K562 (cell line): ENCODE data around the gene KCTD21. TPM values are rescaled to one million over a fixed set of nuclear protein-coding genes. Genes with fewer than 3 reads are reported as not detected.

Source experiments
- CC2D1A ChIP-seq: fragments of 450-650 bp; IDR thresholded peaks from 2 replicates; pipeline ENCODE4 v1.6.1; 2017; ENCODE audit warnings: mild to moderate bottlenecking
- DNMT1 ChIP-seq: fragments of 450-650 bp; IDR thresholded peaks from 2 replicates; pipeline ENCODE4 v1.6.1; 2016; ENCODE audit warnings: antibody characterized with exemption, mild to moderate bottlenecking
- HNRNPK ChIP-seq: fragments of 200-400 bp; formaldehyde crosslinking; IDR thresholded peaks from one replicate; pipeline ENCODE4 v1.6.1; 2018; ENCODE audit warnings: mild to moderate bottlenecking, low read depth, low read length; ENCODE audit not compliant: poor library complexity, severe bottlenecking
- ILK ChIP-seq: fragments of 450-650 bp; IDR thresholded peaks from 2 replicates; pipeline ENCODE4 v1.6.1; 2016; ENCODE audit warnings: missing genetic modification characterization, low read depth, mild to moderate bottlenecking, missing compliant biosample characterization, moderate library complexity, borderline replicate concordance
- MECOM ChIP-seq: fragments of 250-450 bp; sonication (Bioruptor Pico); IDR thresholded peaks from 2 replicates; pipeline ENCODE4 v1.8.0; 2022; ENCODE audit warnings: inconsistent platforms
- ZBTB7A ChIP-seq: IDR thresholded peaks from 2 replicates; pipeline ENCODE4 v1.6.1; 2011; ENCODE audit warnings: low read depth, mild to moderate bottlenecking, low read length, moderate library complexity, borderline replicate concordance; ENCODE audit not compliant: control insufficient read depth
- ZNF24 ChIP-seq: fragments of 450-650 bp; IDR thresholded peaks from 2 replicates; pipeline ENCODE4 v1.6.1; 2016
- ZNF316 ChIP-seq: fragments of 450-650 bp; IDR thresholded peaks from 2 replicates; pipeline ENCODE4 v1.6.1; 2016
- polyA plus RNA-seq, 8 experiments: library from polyadenylated mRNA; depleted of rRNA in 4 of 8; stranded (reverse) in 5 of 8; unstranded in 3 of 8; fragments of >200 nt; fragmentation: Nextera tagmentation in 2 of 8; fragmentation: Illumina TruSeq in 1 of 8; extraction: Ambion mirVana in 2 of 8; extraction: Trizol in 1 of 8; gene quantifications; 2 replicates each; pipeline versions ENCODE4 v1.2.1 to v1.2.3, GENCODE V29; 2011 to 2014; ENCODE audit warnings: inconsistent platforms in 1 of 8, missing spikeins in 1 of 8
- total RNA-seq, 7 experiments: library from RNA; depleted of rRNA in 6 of 7; stranded (reverse); fragments of >200 nt in 6 of 7; fragmentation: Illumina TruSeq in 2 of 7; extraction: Trizol in 2 of 7; gene quantifications; 2 replicates each; pipeline versions ENCODE4 v1.2.1 to v1.2.3, GENCODE V29; 2011 to 2021; ENCODE audit warnings: low replicate concordance in 1 of 7
- TF ChIP-seq, protein P1 (sequence below): fragments of 450-650 bp; IDR thresholded peaks from 2 replicates; pipeline ENCODE4 v1.6.1; 2016; ENCODE audit warnings: mild to moderate bottlenecking, moderate library complexity
- TF ChIP-seq, protein P2 (sequence below), 2 experiments: fragments of 450-650 bp; IDR thresholded peaks; 2 replicates each; pipeline ENCODE4 v1.6.1; 2016

Gene KCTD21
- total and polyA plus RNA-seq, 9 of the 15 experiments (the other 6 are each of a cell fraction or from before 2014, with no cell fraction given): 0.34 to 5.4 (median 1.9) TPM

DNA sequence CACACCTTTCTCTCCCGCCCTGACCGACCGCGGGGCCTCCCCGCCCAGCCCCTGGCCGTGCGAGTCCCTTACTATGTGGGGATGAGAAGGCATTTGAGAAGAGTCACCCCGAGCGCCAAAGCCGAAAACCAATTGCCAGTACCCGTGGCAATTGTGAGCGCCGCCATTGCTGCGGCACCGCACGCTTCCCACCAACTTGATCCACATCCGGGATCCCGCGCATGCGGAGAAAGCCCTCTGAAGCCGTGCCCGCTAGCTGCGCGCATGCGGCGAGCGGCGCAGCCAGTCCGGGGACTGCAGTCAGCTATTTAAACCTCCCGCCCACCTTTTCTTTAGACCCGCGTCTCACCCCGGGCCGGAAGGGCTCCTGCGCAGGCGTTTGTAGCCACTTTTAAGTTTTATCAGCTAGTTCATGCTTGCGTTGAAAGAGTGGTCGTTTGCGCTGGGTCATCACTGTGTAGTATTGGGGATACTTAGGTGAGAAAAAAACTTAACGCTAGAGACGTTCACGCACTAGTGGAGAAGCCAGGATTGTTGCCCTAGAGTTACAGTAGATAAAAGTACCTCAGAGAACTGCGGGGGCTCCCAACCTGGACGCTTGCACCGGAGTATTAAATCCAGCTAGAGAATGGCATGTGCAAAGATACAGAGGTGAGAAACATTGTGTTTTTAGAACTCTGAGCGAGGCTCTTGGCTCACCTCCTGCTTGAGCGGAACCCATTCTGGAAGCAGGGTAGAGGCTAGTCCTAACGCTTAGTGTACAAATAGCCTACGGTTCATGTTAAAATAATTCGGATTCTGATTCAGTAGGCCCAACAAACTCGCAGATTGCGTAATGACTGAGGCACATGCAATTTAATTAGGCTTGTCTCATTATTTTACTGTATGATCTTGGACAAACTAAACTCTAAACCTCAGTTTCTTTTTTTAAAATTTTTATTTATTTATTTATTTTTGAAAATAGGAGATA is 48.7 kb downstream of the KCTD21 start, which contains the start of gene ALG8 (continued):
- TF ChIP-seq, protein P1, sequence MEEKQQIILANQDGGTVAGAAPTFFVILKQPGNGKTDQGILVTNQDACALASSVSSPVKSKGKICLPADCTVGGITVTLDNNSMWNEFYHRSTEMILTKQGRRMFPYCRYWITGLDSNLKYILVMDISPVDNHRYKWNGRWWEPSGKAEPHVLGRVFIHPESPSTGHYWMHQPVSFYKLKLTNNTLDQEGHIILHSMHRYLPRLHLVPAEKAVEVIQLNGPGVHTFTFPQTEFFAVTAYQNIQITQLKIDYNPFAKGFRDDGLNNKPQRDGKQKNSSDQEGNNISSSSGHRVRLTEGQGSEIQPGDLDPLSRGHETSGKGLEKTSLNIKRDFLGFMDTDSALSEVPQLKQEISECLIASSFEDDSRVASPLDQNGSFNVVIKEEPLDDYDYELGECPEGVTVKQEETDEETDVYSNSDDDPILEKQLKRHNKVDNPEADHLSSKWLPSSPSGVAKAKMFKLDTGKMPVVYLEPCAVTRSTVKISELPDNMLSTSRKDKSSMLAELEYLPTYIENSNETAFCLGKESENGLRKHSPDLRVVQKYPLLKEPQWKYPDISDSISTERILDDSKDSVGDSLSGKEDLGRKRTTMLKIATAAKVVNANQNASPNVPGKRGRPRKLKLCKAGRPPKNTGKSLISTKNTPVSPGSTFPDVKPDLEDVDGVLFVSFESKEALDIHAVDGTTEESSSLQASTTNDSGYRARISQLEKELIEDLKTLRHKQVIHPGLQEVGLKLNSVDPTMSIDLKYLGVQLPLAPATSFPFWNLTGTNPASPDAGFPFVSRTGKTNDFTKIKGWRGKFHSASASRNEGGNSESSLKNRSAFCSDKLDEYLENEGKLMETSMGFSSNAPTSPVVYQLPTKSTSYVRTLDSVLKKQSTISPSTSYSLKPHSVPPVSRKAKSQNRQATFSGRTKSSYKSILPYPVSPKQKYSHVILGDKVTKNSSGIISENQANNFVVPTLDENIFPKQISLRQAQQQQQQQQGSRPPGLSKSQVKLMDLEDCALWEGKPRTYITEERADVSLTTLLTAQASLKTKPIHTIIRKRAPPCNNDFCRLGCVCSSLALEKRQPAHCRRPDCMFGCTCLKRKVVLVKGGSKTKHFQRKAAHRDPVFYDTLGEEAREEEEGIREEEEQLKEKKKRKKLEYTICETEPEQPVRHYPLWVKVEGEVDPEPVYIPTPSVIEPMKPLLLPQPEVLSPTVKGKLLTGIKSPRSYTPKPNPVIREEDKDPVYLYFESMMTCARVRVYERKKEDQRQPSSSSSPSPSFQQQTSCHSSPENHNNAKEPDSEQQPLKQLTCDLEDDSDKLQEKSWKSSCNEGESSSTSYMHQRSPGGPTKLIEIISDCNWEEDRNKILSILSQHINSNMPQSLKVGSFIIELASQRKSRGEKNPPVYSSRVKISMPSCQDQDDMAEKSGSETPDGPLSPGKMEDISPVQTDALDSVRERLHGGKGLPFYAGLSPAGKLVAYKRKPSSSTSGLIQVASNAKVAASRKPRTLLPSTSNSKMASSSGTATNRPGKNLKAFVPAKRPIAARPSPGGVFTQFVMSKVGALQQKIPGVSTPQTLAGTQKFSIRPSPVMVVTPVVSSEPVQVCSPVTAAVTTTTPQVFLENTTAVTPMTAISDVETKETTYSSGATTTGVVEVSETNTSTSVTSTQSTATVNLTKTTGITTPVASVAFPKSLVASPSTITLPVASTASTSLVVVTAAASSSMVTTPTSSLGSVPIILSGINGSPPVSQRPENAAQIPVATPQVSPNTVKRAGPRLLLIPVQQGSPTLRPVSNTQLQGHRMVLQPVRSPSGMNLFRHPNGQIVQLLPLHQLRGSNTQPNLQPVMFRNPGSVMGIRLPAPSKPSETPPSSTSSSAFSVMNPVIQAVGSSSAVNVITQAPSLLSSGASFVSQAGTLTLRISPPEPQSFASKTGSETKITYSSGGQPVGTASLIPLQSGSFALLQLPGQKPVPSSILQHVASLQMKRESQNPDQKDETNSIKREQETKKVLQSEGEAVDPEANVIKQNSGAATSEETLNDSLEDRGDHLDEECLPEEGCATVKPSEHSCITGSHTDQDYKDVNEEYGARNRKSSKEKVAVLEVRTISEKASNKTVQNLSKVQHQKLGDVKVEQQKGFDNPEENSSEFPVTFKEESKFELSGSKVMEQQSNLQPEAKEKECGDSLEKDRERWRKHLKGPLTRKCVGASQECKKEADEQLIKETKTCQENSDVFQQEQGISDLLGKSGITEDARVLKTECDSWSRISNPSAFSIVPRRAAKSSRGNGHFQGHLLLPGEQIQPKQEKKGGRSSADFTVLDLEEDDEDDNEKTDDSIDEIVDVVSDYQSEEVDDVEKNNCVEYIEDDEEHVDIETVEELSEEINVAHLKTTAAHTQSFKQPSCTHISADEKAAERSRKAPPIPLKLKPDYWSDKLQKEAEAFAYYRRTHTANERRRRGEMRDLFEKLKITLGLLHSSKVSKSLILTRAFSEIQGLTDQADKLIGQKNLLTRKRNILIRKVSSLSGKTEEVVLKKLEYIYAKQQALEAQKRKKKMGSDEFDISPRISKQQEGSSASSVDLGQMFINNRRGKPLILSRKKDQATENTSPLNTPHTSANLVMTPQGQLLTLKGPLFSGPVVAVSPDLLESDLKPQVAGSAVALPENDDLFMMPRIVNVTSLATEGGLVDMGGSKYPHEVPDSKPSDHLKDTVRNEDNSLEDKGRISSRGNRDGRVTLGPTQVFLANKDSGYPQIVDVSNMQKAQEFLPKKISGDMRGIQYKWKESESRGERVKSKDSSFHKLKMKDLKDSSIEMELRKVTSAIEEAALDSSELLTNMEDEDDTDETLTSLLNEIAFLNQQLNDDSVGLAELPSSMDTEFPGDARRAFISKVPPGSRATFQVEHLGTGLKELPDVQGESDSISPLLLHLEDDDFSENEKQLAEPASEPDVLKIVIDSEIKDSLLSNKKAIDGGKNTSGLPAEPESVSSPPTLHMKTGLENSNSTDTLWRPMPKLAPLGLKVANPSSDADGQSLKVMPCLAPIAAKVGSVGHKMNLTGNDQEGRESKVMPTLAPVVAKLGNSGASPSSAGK: peak; percentile 99
- TF ChIP-seq HNRNPK: no peak
- TF ChIP-seq, protein P2, sequence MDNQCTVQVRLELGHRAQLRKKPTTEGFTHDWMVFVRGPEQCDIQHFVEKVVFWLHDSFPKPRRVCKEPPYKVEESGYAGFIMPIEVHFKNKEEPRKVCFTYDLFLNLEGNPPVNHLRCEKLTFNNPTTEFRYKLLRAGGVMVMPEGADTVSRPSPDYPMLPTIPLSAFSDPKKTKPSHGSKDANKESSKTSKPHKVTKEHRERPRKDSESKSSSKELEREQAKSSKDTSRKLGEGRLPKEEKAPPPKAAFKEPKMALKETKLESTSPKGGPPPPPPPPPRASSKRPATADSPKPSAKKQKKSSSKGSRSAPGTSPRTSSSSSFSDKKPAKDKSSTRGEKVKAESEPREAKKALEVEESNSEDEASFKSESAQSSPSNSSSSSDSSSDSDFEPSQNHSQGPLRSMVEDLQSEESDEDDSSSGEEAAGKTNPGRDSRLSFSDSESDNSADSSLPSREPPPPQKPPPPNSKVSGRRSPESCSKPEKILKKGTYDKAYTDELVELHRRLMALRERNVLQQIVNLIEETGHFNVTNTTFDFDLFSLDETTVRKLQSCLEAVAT (IDR thresholded peaks at IDR 0.05): no peak
- TF ChIP-seq ILK (tag): no peak
- TF ChIP-seq DNMT1: no peak
- TF ChIP-seq MECOM: 0 out of 2 replicates have a peak, but pooled peaks have one; percentile 58
- TF ChIP-seq ZNF24: peak; percentile 77; the same call in 1 of the 2 replicates
- peak; percentile 47; the same call in 1 of the 2 replicates for TF ChIP-seq ZBTB7A
- peak; percentile 67 for TF ChIP-seq ZNF316
- no peak for TF ChIP-seq CC2D1A
